ENCODE data around the gene PKP1. TPM values are rescaled to one million over a fixed set of nuclear protein-coding genes. Genes with fewer than 3 reads are reported as not detected.

PKP1 gene
- polyA plus RNA-seq, 3 donors = not detected

DNA sequence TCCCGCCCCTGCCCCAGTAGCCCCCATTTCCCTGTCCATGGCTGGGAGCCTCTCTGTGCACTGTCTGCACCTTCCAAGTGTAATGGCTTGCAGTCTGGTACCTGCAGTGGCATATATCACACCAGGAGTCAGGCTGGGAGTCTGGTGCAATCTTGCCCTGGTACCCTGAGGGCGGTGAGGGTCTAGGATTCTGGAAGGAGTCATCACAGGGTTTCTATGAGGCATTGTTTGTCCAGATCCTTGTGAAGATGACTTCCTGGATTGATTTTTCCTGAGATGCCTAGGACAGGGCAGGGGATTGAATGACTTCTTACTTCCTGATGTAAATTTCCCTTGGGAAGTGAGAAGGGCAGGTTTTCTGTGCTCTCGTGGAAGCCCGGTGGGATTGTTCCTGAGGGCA is 5.9 kb upstream of the PKP1 start:
- H3K9ac ChIP-seq (ENCODE audit: insufficient read depth, low read length, poor library complexity, severe bottlenecking) = no peak overlapping the region
- DNase-seq = no peak
- H3K27me3 ChIP-seq (ENCODE audit: control insufficient read depth in 2 of 2, insufficient read depth in 2 of 2, low read length in 2 of 2) = peaks cover 9 to 23% of the 10 kb centered on the region in 2 donors
- 77% methylated on average over 4 of the region's 4 CpGs for WGBS (ENCODE audit: insufficient coverage)
- H3K4me3 ChIP-seq (replicated peaks in 1 of 3; ENCODE audit: low read depth in 2 of 3, low read length in 3 of 3) = no peak overlapping the region
- peaks cover 22 to 31% (median 28%) of the 10 kb centered on the region in 3 donors for H3K27me3 Mint-ChIP-seq (ENCODE audit: low read depth in 3 of 3)
- intact Hi-C loops (cut with micrococcal nuclease) = no loop called here
- H3K4me2 ChIP-seq (replicated peaks; ENCODE audit: extremely low read depth, low read length, poor library complexity, severe bottlenecking) = no peak overlapping the region
- no peaks in the 10 kb centered on the region for H4K20me1 ChIP-seq (ENCODE audit: insufficient read depth, low read length)
- no peaks in the 10 kb centered on the region for H3K36me3 Mint-ChIP-seq
- H3K27ac ChIP-seq (ENCODE audit: low read depth in 1 of 2, low read length in 2 of 2) = no peak overlapping the region
- H3K4me1 Mint-ChIP-seq = no peaks in the 10 kb centered on the region
- no peaks in the 10 kb centered on the region for H3K36me3 ChIP-seq (replicated peaks in 1 of 2; ENCODE audit: control insufficient read depth in 1 of 2, insufficient read depth in 2 of 2, low read length in 2 of 2)
- no peak overlapping the region for H3K27ac Mint-ChIP-seq
- H2AFZ ChIP-seq (ENCODE audit: insufficient read depth, low read depth, low read length, poor library complexity, severe bottlenecking) = no peak overlapping the region
- no peaks in the 10 kb centered on the region for H3K79me2 ChIP-seq (ENCODE audit: insufficient read depth, low read length)
- H3K9me3 Mint-ChIP-seq = peaks cover 0 to 4% (median 0%) of the 10 kb centered on the region in 7 donors
- no peaks in the 10 kb centered on the region for H3K4me1 ChIP-seq (ENCODE audit: control insufficient read depth in 1 of 2, insufficient read depth in 2 of 2, low read length in 2 of 2)
- no peaks in the 10 kb centered on the region for H3K9me3 ChIP-seq (replicated peaks in 1 of 2; ENCODE audit: control insufficient read depth in 1 of 2, insufficient read depth in 1 of 2, low read length in 2 of 2)
- TF ChIP-seq, protein P1, sequence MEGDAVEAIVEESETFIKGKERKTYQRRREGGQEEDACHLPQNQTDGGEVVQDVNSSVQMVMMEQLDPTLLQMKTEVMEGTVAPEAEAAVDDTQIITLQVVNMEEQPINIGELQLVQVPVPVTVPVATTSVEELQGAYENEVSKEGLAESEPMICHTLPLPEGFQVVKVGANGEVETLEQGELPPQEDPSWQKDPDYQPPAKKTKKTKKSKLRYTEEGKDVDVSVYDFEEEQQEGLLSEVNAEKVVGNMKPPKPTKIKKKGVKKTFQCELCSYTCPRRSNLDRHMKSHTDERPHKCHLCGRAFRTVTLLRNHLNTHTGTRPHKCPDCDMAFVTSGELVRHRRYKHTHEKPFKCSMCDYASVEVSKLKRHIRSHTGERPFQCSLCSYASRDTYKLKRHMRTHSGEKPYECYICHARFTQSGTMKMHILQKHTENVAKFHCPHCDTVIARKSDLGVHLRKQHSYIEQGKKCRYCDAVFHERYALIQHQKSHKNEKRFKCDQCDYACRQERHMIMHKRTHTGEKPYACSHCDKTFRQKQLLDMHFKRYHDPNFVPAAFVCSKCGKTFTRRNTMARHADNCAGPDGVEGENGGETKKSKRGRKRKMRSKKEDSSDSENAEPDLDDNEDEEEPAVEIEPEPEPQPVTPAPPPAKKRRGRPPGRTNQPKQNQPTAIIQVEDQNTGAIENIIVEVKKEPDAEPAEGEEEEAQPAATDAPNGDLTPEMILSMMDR (IDR thresholded peaks at IDR 0.05) = no peak
- H3K4me3 Mint-ChIP-seq = no peak overlapping the region

DNA sequence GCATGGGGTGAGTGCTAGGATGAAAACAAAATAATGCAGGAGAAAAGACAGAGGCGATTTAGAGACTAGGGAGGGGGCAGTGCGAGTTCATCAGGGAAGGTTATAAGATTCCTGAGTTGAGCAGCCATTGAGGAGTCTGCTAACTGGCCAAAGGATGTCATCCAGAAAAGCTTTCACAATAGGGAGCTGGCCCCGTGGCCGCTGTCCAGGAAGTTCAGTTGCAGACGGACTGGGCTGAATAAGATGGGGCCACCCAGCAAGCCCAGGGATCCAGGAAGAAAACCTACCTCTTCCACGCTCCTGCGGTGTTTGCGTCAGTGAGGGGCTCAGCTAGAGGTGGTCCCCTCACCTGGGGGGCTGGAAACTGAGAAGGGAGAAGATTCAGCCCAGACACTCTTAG is 4.0 kb upstream of the PKP1 start:
- Mint-ChIP-seq H3K36me3 (peaks cover 0 to 2% of the 10 kb centered on the region in 2 donors), H3K4me1 (peaks cover 2% of the 10 kb centered on the region), H3K9me3 (peaks cover 0 to 6% (median 0%) of the 10 kb centered on the region in 7 donors), H3K27ac (no peak overlapping the region), H3K4me3 (no peak overlapping the region), H3K27me3 (ENCODE audit: low read depth in 3 of 3) (peaks cover 40 to 50% (median 46%) of the 10 kb centered on the region in 3 donors)
- Histone ChIP-seq H3K79me2 (ENCODE audit: insufficient read depth, low read length) (no peaks in the 10 kb centered on the region), H3K27ac (ENCODE audit: low read depth in 1 of 2, low read length in 2 of 2) (no peak overlapping the region), H3K4me1 (ENCODE audit: control insufficient read depth in 1 of 2, insufficient read depth in 2 of 2, low read length in 2 of 2) (no peaks in the 10 kb centered on the region), H3K4me2 (replicated peaks; ENCODE audit: extremely low read depth, low read length, poor library complexity, severe bottlenecking) (no peak overlapping the region), H3K4me3 (replicated peaks in 1 of 3; ENCODE audit: low read depth in 2 of 3, low read length in 3 of 3) (no peak overlapping the region), H3K9ac (ENCODE audit: insufficient read depth, low read length, poor library complexity, severe bottlenecking) (no peak overlapping the region), H2AFZ (ENCODE audit: insufficient read depth, low read depth, low read length, poor library complexity, severe bottlenecking) (no peak overlapping the region), H3K9me3 (replicated peaks in 1 of 2; ENCODE audit: control insufficient read depth in 1 of 2, insufficient read depth in 1 of 2, low read length in 2 of 2) (peaks cover 0 to 11% of the 10 kb centered on the region in 2 donors), H4K20me1 (ENCODE audit: insufficient read depth, low read length) (no peaks in the 10 kb centered on the region), H3K27me3 (ENCODE audit: control insufficient read depth in 2 of 2, insufficient read depth in 2 of 2, low read length in 2 of 2) (peaks cover 17 to 42% of the 10 kb centered on the region in 2 donors), H3K36me3 (replicated peaks in 1 of 2; ENCODE audit: control insufficient read depth in 1 of 2, insufficient read depth in 2 of 2, low read length in 2 of 2) (no peaks in the 10 kb centered on the region)
- TF ChIP-seq, protein P1 (IDR thresholded peaks at IDR 0.05) = no peak
- no peak for DNase-seq
- whole genome bisulfite sequencing (ENCODE audit: insufficient coverage) = 30% methylated on average over 2 of the region's 8 CpGs
- intact Hi-C loops (cut with micrococcal nuclease) = no loop called here

Measured in CD14-positive monocyte (primary cell).